Epithelial cell of esophagus (primary cell): ENCODE measurements around the gene WDR86.

Source experiments
- DNase-seq: peaks from one replicate; pipeline ENCODE4 v3.0.0; 2010; ENCODE audit warnings: low read depth
- H3K4me3 ChIP-seq: 2 replicates; pipeline ENCODE4 v1.5.1; 2011; ENCODE audit warnings: mild to moderate bottlenecking, low read length, control low read depth
- CTCF ChIP-seq: IDR thresholded peaks from 2 replicates; pipeline ENCODE4 v1.5.1; 2011; ENCODE audit warnings: low read depth, mild to moderate bottlenecking, low read length, control low read depth, inconsistent platforms; ENCODE audit not compliant: insufficient read depth; ENCODE audit errors: missing control alignments

The WDR86 gene

GRCh38 chr7:151389768-151390597 is 19.9 kb downstream of the WDR86 start:
- no peak overlapping the region for H3K4me3 ChIP-seq
- no peak for DNase-seq
- no peak for TF ChIP-seq CTCF

DNA sequence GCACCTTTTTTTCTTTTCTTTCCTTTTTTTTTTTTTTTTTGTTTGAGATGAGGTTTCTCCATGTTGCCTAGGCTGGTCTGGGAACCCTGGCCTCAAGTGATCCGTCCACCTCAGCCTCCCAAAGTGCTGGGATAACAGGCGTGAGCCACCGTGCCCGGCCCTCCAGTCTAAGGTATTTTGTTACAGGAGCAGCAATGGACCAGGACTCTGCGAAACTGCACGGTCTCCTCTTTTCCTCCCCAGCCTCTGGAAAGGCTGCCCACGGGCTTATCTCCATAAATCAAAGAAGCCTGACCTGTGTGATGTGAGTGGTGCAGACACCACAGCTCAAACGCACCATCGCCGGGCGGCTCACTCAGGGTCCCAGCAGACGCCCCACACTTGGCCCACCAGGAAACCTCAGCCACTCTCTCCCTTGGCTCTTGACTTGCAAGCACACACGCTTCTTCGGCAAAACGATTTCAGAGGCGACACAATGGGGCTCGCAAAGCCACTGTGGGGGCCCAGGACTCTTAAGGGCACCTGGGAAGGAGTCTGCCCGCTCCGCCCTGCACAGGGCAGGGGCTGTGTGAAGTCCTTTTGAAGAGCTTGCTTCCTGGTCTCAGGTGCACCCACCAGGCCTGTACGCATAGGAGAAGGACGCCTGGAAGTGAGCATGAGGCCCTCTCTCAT is 20.6 kb downstream of the WDR86 start:
- no peak for TF ChIP-seq CTCF
- H3K4me3 ChIP-seq: no peak overlapping the region
- no peak for DNase-seq

GRCh38 chr7:151388430-151388829 is 21.4 kb downstream of the WDR86 start:
- no peak for TF ChIP-seq CTCF
- H3K4me3 ChIP-seq: no peak overlapping the region
- no peak for DNase-seq

- DNase-seq: no peak
- TF ChIP-seq CTCF: no peak
- no peak overlapping the region for H3K4me3 ChIP-seq
These were observed 21.9 kb downstream of the WDR86 start for GRCh38 chr7:151388007-151388297.

- DNase-seq: no peak
- no peak overlapping the region for H3K4me3 ChIP-seq
- TF ChIP-seq CTCF: no peak
These were observed 22.5 kb downstream of the WDR86 start for GRCh38 chr7:151387161-151388006.

DNA sequence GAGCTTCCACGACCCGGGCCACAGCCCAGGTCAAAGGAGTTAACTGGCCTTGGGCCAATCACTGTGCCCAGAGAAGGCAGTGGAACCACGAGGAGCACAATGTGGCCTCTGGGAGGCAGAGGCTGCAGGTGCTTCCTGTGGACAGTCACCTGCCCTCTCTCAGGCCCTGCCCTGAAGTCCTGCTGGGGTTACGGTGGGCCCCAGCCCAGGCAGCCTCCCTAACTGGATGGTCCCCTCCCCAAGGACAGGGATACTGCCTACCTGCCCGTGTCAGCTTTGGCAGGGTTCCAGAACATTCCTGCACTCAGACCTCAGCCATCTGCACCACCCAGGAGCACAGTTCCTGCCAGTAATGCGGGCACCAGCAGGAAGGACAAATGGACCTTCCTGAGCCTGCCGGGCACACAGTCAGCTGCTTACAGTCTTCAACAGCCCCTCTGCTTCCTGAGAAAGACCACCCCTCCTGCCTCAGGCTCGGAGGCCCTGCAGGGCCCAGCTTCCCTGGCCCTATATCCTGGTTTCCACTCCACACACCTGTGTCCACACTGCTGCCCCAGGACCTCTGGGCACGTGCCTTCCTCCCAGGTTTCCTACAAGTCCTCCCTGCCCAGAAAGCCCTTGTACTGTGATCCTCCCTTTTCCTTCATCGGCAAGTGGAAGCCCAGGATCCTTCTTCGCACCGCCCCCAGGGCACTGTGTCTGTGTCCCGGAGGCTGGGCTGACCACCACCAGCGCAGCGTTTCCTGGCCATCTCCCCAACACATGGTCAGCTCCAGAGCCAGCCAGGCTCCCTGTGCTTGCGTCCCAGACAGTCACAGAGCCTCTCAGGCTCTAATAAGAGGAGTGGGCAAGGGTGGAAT is 23.3 kb downstream of the WDR86 start:
- H3K4me3 ChIP-seq: no peak overlapping the region
- no peak for TF ChIP-seq CTCF
- peak; percentile 33 for DNase-seq
